Neural cell (in vitro differentiated cells): ENCODE results near the gene RIMS1. TPM values are rescaled to one million over a fixed set of nuclear protein-coding genes. Genes with fewer than 3 reads are reported as not detected.

ENCODE experiments used
- H2AFZ ChIP-seq: fragments of 200-600, 300-800 bp; sonication (generic), shearing (Covaris generic); 2 replicates; pipeline ENCODE4 v1.6.0; 2014; ENCODE audit warnings: low read depth, mild to moderate bottlenecking, antibody characterized with exemption, low read length, moderate library complexity
- H3F3A ChIP-seq: fragments of 200-600 bp; shearing (Covaris generic); 2 replicates; pipeline ENCODE4 v1.6.1; 2016; ENCODE audit warnings: mild to moderate bottlenecking, moderate library complexity, mixed read lengths, antibody characterized with exemption, low read length; ENCODE audit not compliant: insufficient read depth, poor library complexity, severe bottlenecking
- H3K27ac ChIP-seq: fragments of 200-600, 300-800 bp; sonication (generic), shearing (Covaris generic); 2 replicates; pipeline ENCODE4 v1.5.1; 2014; ENCODE audit warnings: mild to moderate bottlenecking, low read length, moderate library complexity
- H3K27me3 ChIP-seq: fragments of 300-800, 200-600 bp; sonication (generic), shearing (Covaris generic); 2 replicates; pipeline ENCODE4 v1.6.0; 2014; ENCODE audit warnings: mild to moderate bottlenecking, low read depth, low read length, moderate library complexity; ENCODE audit not compliant: insufficient read depth
- H3K36me3 ChIP-seq: fragments of 300-800, 200-600 bp; sonication (generic), shearing (Covaris generic); 2 replicates; pipeline ENCODE4 v1.5.1; 2014; ENCODE audit warnings: mild to moderate bottlenecking, antibody characterized with exemption, low read length, moderate library complexity; ENCODE audit not compliant: insufficient read depth
- H3K4me2 ChIP-seq: fragments of 300-800, 200-600 bp; sonication (generic), shearing (Covaris generic); 2 replicates; pipeline ENCODE4 v1.6.0; 2014; ENCODE audit warnings: mild to moderate bottlenecking, low read length
- H3K4me3 ChIP-seq: fragments of 300-800, 200-600 bp; sonication (generic), shearing (Covaris generic); 2 replicates; pipeline ENCODE4 v1.5.1; 2014; ENCODE audit warnings: mild to moderate bottlenecking, low read length, moderate library complexity
- H3K79me2 ChIP-seq: fragments of 200-600 bp; shearing (Covaris generic); replicated peaks from 2 replicates; pipeline ENCODE4 v1.6.0; 2014; ENCODE audit warnings: mild to moderate bottlenecking, low read length, moderate library complexity; ENCODE audit not compliant: insufficient read depth
- H3K9ac ChIP-seq: fragments of 300-800, 200-600 bp; sonication (generic), shearing (Covaris generic); 2 replicates; pipeline ENCODE4 v1.6.1; 2016; ENCODE audit warnings: mild to moderate bottlenecking, low read length, mixed read lengths
- H3K9me2 ChIP-seq: fragments of 200-600 bp; shearing (Covaris generic); 2 replicates; pipeline ENCODE4 v1.6.1; 2016; ENCODE audit warnings: mild to moderate bottlenecking, low read length, mixed read lengths; ENCODE audit not compliant: insufficient read depth
- H3K9me3 ChIP-seq: fragments of 200-600, 300-800 bp; sonication (generic), shearing (Covaris generic); 2 replicates; pipeline ENCODE4 v1.6.1; 2016; ENCODE audit warnings: mild to moderate bottlenecking, mixed run types, low read length, moderate library complexity, mixed read lengths
- H4K20me1 ChIP-seq: fragments of 200-600 bp; shearing (Covaris generic); 2 replicates; pipeline ENCODE4 v1.6.1; 2016; ENCODE audit warnings: mild to moderate bottlenecking, mixed run types; ENCODE audit not compliant: insufficient read depth
- CTCF ChIP-seq: fragments of 450-650 bp; IDR thresholded peaks from 2 replicates; pipeline ENCODE4 v1.5.1; 2014; ENCODE audit warnings: antibody characterized with exemption, mild to moderate bottlenecking, moderate library complexity; ENCODE audit not compliant: poor library complexity, severe bottlenecking
- EZH2 ChIP-seq: fragments of 200-600, 300-800 bp; shearing (Covaris generic), sonication (generic); IDR thresholded peaks from 2 replicates; pipeline ENCODE4 v1.6.1; 2014; ENCODE audit warnings: antibody characterized with exemption, low read length, borderline replicate concordance, mild to moderate bottlenecking; ENCODE audit not compliant: insufficient read depth, poor library complexity, severe bottlenecking
- POLR2AphosphoS5 ChIP-seq: IDR thresholded peaks from 2 replicates; pipeline ENCODE4 v1.6.1; 2012
- REST ChIP-seq: IDR thresholded peaks from 2 replicates; pipeline ENCODE4 v1.6.1; 2012; ENCODE audit warnings: borderline replicate concordance
- polyA plus RNA-seq: library from polyadenylated mRNA; depleted of rRNA; stranded (reverse); fragments of >200 nt; gene quantifications from 2 replicates; pipeline ENCODE4 v1.2.3, GENCODE V29; 2014

The RIMS1 gene
- polyA plus RNA-seq, 1 donor from 2014 or later = 17.8 TPM

- H3K79me2 ChIP-seq = no peaks in the 10 kb centered on the region
- H2AFZ ChIP-seq = no peak overlapping the region
- H3K36me3 ChIP-seq = no peaks in the 10 kb centered on the region
- no peak overlapping the region for H3K4me2 ChIP-seq
- no peak overlapping the region for H3K4me3 ChIP-seq
- no peaks in the 10 kb centered on the region for H3K9me2 ChIP-seq
- TF ChIP-seq EZH2 (no peak), POLR2AphosphoS5 (no peak), CTCF (no peak)
- no peak overlapping the region for H3K27ac ChIP-seq
- no peaks in the 10 kb centered on the region for H4K20me1 ChIP-seq
- no peaks in the 10 kb centered on the region for H3F3A ChIP-seq
- H3K9ac ChIP-seq = no peak overlapping the region
- no peaks in the 10 kb centered on the region for H3K27me3 ChIP-seq
- no peaks in the 10 kb centered on the region for H3K9me3 ChIP-seq
These were observed 20.5 kb downstream of the RIMS1 start for GRCh38 chr6:71906813-71907212.

GRCh38 chr6:71908162-71908765, 21.9 kb downstream of the RIMS1 start:
- Histone ChIP-seq H3K36me3 (no peaks in the 10 kb centered on the region), H4K20me1 (no peaks in the 10 kb centered on the region), H3K27me3 (no peaks in the 10 kb centered on the region), H3K79me2 (no peaks in the 10 kb centered on the region), H3K9ac (no peak overlapping the region), H3K27ac (no peak overlapping the region), H3F3A (no peaks in the 10 kb centered on the region), H2AFZ (no peak overlapping the region), H3K4me2 (no peak overlapping the region), H3K9me3 (no peaks in the 10 kb centered on the region), H3K9me2 (no peaks in the 10 kb centered on the region), H3K4me3 (no peak overlapping the region)
- no peak for TF ChIP-seq CTCF
- no peak for TF ChIP-seq REST
